Activated naive CD8-positive, alpha-beta T cell treated with anti-CD3 and anti-CD28 coated beads, Interleukin-2, amount 50 U/mL, for 24 hours (primary cell): ENCODE data around the gene PLXNB3.

ENCODE experiments used
- ATAC-seq: fragments of 150-1000 bp; cut with Tn5 transposase; one replicate; pipeline ENCODE4 v1.10.0; 2021
- DNase-seq: peaks from one replicate; pipeline ENCODE4 v3.0.0; 2021
- H3K27ac Mint-ChIP-seq: one replicate; pipeline ENCODE4 v1.8.0; 2021; ENCODE audit warnings: mild to moderate bottlenecking, mixed read lengths
- H3K27me3 Mint-ChIP-seq: one replicate; pipeline ENCODE4 v1.8.0; 2021; ENCODE audit warnings: mixed read lengths
- H3K36me3 Mint-ChIP-seq: one replicate; pipeline ENCODE4 v1.8.0; 2021; ENCODE audit warnings: low read depth, mixed read lengths
- H3K4me1 Mint-ChIP-seq: one replicate; pipeline ENCODE4 v1.8.0; 2021; ENCODE audit warnings: mixed read lengths
- H3K4me3 Mint-ChIP-seq: one replicate; pipeline ENCODE4 v1.8.0; 2021; ENCODE audit warnings: mild to moderate bottlenecking, moderate library complexity, mixed read lengths
- H3K9me3 Mint-ChIP-seq: one replicate; pipeline ENCODE4 v1.8.0; 2021; ENCODE audit warnings: mixed read lengths

The PLXNB3 gene

GRCh38 chrX:153781428-153782047 is 17.5 kb downstream of the PLXNB3 start:
- ATAC-seq (no peak), DNase-seq (no peak)
- Mint-ChIP-seq H3K36me3 (no peaks in the 10 kb centered on the region), H3K27me3 (peaks cover 4% of the 10 kb centered on the region), H3K9me3 (no peaks in the 10 kb centered on the region), H3K27ac (no peak overlapping the region), H3K4me3 (no peak overlapping the region), H3K4me1 (no peaks in the 10 kb centered on the region)

GRCh38 chrX:153782313-153782712 is 18.3 kb downstream of the PLXNB3 start:
- Mint-ChIP-seq H3K9me3 (no peaks in the 10 kb centered on the region), H3K4me1 (no peaks in the 10 kb centered on the region), H3K27ac (no peak overlapping the region), H3K27me3 (peaks cover 4% of the 10 kb centered on the region), H3K36me3 (no peaks in the 10 kb centered on the region), H3K4me3 (no peak overlapping the region)
- DNase-seq (no peak), ATAC-seq (no peak)

GRCh38 chrX:153782871-153783270 is 18.8 kb downstream of the PLXNB3 start:
- Mint-ChIP-seq H3K4me1 (no peaks in the 10 kb centered on the region), H3K27ac (no peak overlapping the region)
- no peak for ATAC-seq

GRCh38 chrX:153783378-153784013 is 19.4 kb downstream of the PLXNB3 start:
- H3K36me3 Mint-ChIP-seq = no peaks in the 10 kb centered on the region
- H3K27ac Mint-ChIP-seq = no peak overlapping the region
- no peaks in the 10 kb centered on the region for H3K4me1 Mint-ChIP-seq
- no peak overlapping the region for H3K4me3 Mint-ChIP-seq
- no peak for DNase-seq
- H3K9me3 Mint-ChIP-seq = no peaks in the 10 kb centered on the region
- no peak for ATAC-seq
- peaks cover 4% of the 10 kb centered on the region for H3K27me3 Mint-ChIP-seq

More at GRCh38 chrX:153782871-153783270, 18.8 kb downstream of the PLXNB3 start:
- DNase-seq = no peak
- H3K36me3 Mint-ChIP-seq = no peaks in the 10 kb centered on the region
- no peaks in the 10 kb centered on the region for H3K9me3 Mint-ChIP-seq
- H3K27me3 Mint-ChIP-seq = peaks cover 4% of the 10 kb centered on the region
- no peak overlapping the region for H3K4me3 Mint-ChIP-seq

- Mint-ChIP-seq H3K4me3 (no peak overlapping the region), H3K9me3 (no peaks in the 10 kb centered on the region), H3K27me3 (peaks cover 4% of the 10 kb centered on the region), H3K27ac (no peak overlapping the region), H3K4me1 (no peaks in the 10 kb centered on the region), H3K36me3 (no peaks in the 10 kb centered on the region)
- no peak for ATAC-seq
- no peak for DNase-seq
Measured at GRCh38 chrX:153784325-153784967, 20.4 kb downstream of the PLXNB3 start.

GRCh38 chrX:153786669-153787068 is 22.6 kb downstream of the PLXNB3 start:
- Mint-ChIP-seq H3K9me3 (no peaks in the 10 kb centered on the region), H3K36me3 (no peaks in the 10 kb centered on the region), H3K27me3 (no peaks in the 10 kb centered on the region), H3K4me1 (no peaks in the 10 kb centered on the region), H3K27ac (no peak overlapping the region), H3K4me3 (no peak overlapping the region)
- DNase-seq = no peak
- no peak for ATAC-seq

GRCh38 chrX:153789654-153790053 is 25.6 kb downstream of the PLXNB3 start:
- DNase-seq (no peak), ATAC-seq (no peak)
- H3K4me1 Mint-ChIP-seq = peaks cover 6% of the 10 kb centered on the region
- H3K27me3 Mint-ChIP-seq = no peaks in the 10 kb centered on the region
- H3K36me3 Mint-ChIP-seq = no peaks in the 10 kb centered on the region
- no peaks in the 10 kb centered on the region for H3K9me3 Mint-ChIP-seq
- no peak overlapping the region for H3K4me3 Mint-ChIP-seq
- H3K27ac Mint-ChIP-seq = no peak overlapping the region

- DNase-seq (no peak), ATAC-seq (no peak)
- H3K27me3 Mint-ChIP-seq = no peaks in the 10 kb centered on the region
- no peak overlapping the region for H3K27ac Mint-ChIP-seq
- peaks cover 2% of the 10 kb centered on the region for H3K36me3 Mint-ChIP-seq
- no peaks in the 10 kb centered on the region for H3K9me3 Mint-ChIP-seq
- H3K4me1 Mint-ChIP-seq = peaks cover 12% of the 10 kb centered on the region
- no peak overlapping the region for H3K4me3 Mint-ChIP-seq
Measured at GRCh38 chrX:153791104-153791852, 27.2 kb downstream of the PLXNB3 start.

- peaks cover 15% of the 10 kb centered on the region for H3K4me1 Mint-ChIP-seq
- H3K27ac Mint-ChIP-seq = peak overlapping the region; percentile 90
- H3K9me3 Mint-ChIP-seq = no peaks in the 10 kb centered on the region
- ATAC-seq = no peak
- H3K27me3 Mint-ChIP-seq = no peaks in the 10 kb centered on the region
- DNase-seq = no peak
- peaks cover 9% of the 10 kb centered on the region for H3K36me3 Mint-ChIP-seq
- H3K4me3 Mint-ChIP-seq = peak overlapping the region; percentile 89
Measured at GRCh38 chrX:153792368-153792767, 28.3 kb downstream of the PLXNB3 start.

GRCh38 chrX:153793291-153793690 is 29.2 kb downstream of the PLXNB3 start:
- ATAC-seq (no peak), DNase-seq (no peak)
- Mint-ChIP-seq H3K27me3 (no peaks in the 10 kb centered on the region), H3K9me3 (no peaks in the 10 kb centered on the region), H3K27ac (peak overlapping the region; percentile 90), H3K4me3 (peak overlapping the region; percentile 89), H3K4me1 (peaks cover 15% of the 10 kb centered on the region), H3K36me3 (peaks cover 9% of the 10 kb centered on the region)

- H3K36me3 Mint-ChIP-seq = peaks cover 9% of the 10 kb centered on the region
- H3K27me3 Mint-ChIP-seq = no peaks in the 10 kb centered on the region
- H3K9me3 Mint-ChIP-seq = no peaks in the 10 kb centered on the region
- peak within 1 kb of the TSS; percentile 90 for H3K27ac Mint-ChIP-seq
- ATAC-seq (peak; percentile 95), DNase-seq (peak; percentile 91)
- H3K4me1 Mint-ChIP-seq = peaks cover 15% of the 10 kb centered on the region
- peak within 1 kb of the TSS; percentile 89 for H3K4me3 Mint-ChIP-seq
Measured at GRCh38 chrX:153794018-153794896, 30.2 kb downstream of the PLXNB3 start, which contains the start of the genes IDH3G and SSR4. Gene IDH3G (minus strand): TSS chrX:153794375. CDS start chrX:153794326, 49 bp downstream. Gene SSR4 (plus strand): TSS chrX:153794668. CDS start chrX:153794688, 20 bp downstream.

GRCh38 chrX:153794897-153795816 is 31.1 kb downstream of the PLXNB3 start:
- Mint-ChIP-seq H3K9me3 (no peaks in the 10 kb centered on the region), H3K36me3 (peaks cover 9% of the 10 kb centered on the region), H3K27me3 (no peaks in the 10 kb centered on the region), H3K27ac (peak overlapping the region; percentile 90), H3K4me3 (peak overlapping the region; percentile 89), H3K4me1 (peaks cover 15% of the 10 kb centered on the region)
- ATAC-seq (no peak), DNase-seq (peak; percentile 16)

- DNase-seq = no peak
- Mint-ChIP-seq H3K27me3 (no peaks in the 10 kb centered on the region), H3K4me1 (peaks cover 15% of the 10 kb centered on the region), H3K36me3 (peaks cover 9% of the 10 kb centered on the region), H3K27ac (no peak overlapping the region), H3K9me3 (no peaks in the 10 kb centered on the region), H3K4me3 (no peak overlapping the region)
- no peak for ATAC-seq
Measured at GRCh38 chrX:153797415-153798015, 33.5 kb downstream of the PLXNB3 start.
